Activated CD4-positive, alpha-beta T cell treated with anti-CD3 and anti-CD28 coated beads, Interleukin-2, amount 50 U/mL, for 48 hours (primary cell): ENCODE measurements around the gene OR51A4.
"Not testable (repeated sequence)": the region's sequence is repeated elsewhere in the genome, so short reads cannot be mapped to it uniquely, and the experiment has no call there.

Source experiments
- DNase-seq, 2 experiments: peaks; one replicate each; pipeline ENCODE4 v3.0.0-alpha.2; 2020

The OR51A4 gene

GRCh38 chr11:4947505-4947904, at the start of gene OR51A4:
TSS of gene OR51A4 (minus strand) at chr11:4947605. CDS start at chr11:4947100, 505 bp downstream.
- no peak for DNase-seq

- no peak for DNase-seq
Observed at GRCh38 chr11:4994551-4994950, 47.1 kb upstream of the OR51A4 start, which contains the start of gene OR51L1. TSS of gene OR51L1 (plus strand) at chr11:4994851. CDS start at chr11:4998983, 4,132 bp downstream.

- DNase-seq = no peak
Observed at GRCh38 chr11:4991060-4991459, 43.7 kb upstream of the OR51A4 start.

- no peak for DNase-seq
Observed at GRCh38 chr11:4983841-4984240, 36.4 kb upstream of the OR51A4 start.

GRCh38 chr11:4982678-4983077, 35.3 kb upstream of the OR51A4 start:
- no peak for DNase-seq

GRCh38 chr11:4979036-4979435, 31.6 kb upstream of the OR51A4 start:
- DNase-seq = no peak

GRCh38 chr11:4975436-4975835, 28.0 kb upstream of the OR51A4 start:
- DNase-seq = no peak

- no peak for DNase-seq
Observed at GRCh38 chr11:4962816-4963215, 15.4 kb upstream of the OR51A4 start.

GRCh38 chr11:4960877-4961276, 13.5 kb upstream of the OR51A4 start:
- no peak for DNase-seq

GRCh38 chr11:4957396-4957795, 10.0 kb upstream of the OR51A4 start:
- no peak for DNase-seq

- not testable (repeated sequence) for DNase-seq
Observed at GRCh38 chr11:4955613-4956012, 8.2 kb upstream of the OR51A4 start, which contains the start of gene OR51A2. TSS of gene OR51A2 (minus strand) at chr11:4955713. CDS start at chr11:4955713, 0 bp downstream.

GRCh38 chr11:4936745-4937144, 10.7 kb downstream of the OR51A4 start:
- DNase-seq = no peak

GRCh38 chr11:4932751-4933150, 14.7 kb downstream of the OR51A4 start:
- DNase-seq = no peak

GRCh38 chr11:4926608-4927007, 20.8 kb downstream of the OR51A4 start:
- no peak for DNase-seq

GRCh38 chr11:4924239-4924638, 23.2 kb downstream of the OR51A4 start, which contains the start of gene OR51G1:
TSS of gene OR51G1 (minus strand) at chr11:4924339. CDS start at chr11:4924339, 0 bp downstream.
- no peak for DNase-seq

- DNase-seq = no peak
Observed at GRCh38 chr11:4922304-4922703, 25.1 kb downstream of the OR51A4 start.

- no peak for DNase-seq
Observed at GRCh38 chr11:4921796-4922195, 25.6 kb downstream of the OR51A4 start.

GRCh38 chr11:4919250-4919649, 28.2 kb downstream of the OR51A4 start, which contains the start of gene OR51G2:
TSS of gene OR51G2 (minus strand) at chr11:4919350. CDS start at chr11:4915663, 3,687 bp downstream.
- no peak for DNase-seq

GRCh38 chr11:4916581-4916980, 30.8 kb downstream of the OR51A4 start:
- no peak for DNase-seq

GRCh38 chr11:4903484-4903883, 43.9 kb downstream of the OR51A4 start, which contains the start of gene OR51A7:
TSS of gene OR51A7 (plus strand) at chr11:4903783. CDS start at chr11:4907370, 3,587 bp downstream.
- DNase-seq = no peak
